GM12878 (cell line): ENCODE data around the gene YIF1B. TPM values are rescaled to one million over a fixed set of nuclear protein-coding genes. Genes with fewer than 3 reads are reported as not detected.

Experiments used
- NBN ChIP-seq: fragments of 450-650 bp; IDR thresholded peaks from 2 replicates; pipeline ENCODE4 v1.6.1; 2016
- RBBP5 ChIP-seq: fragments of 200-600 bp; sonication (generic); conservative IDR thresholded peaks from 2 replicates; pipeline ENCODE4 v1.6.1; 2016
- SMARCA5 ChIP-seq: fragments of 450-650 bp; IDR thresholded peaks from 2 replicates; pipeline ENCODE4 v1.6.1; 2017; ENCODE audit warnings: mild to moderate bottlenecking
- ZBED1 ChIP-seq: IDR thresholded peaks from 2 replicates; pipeline ENCODE4 v1.6.1; 2016; ENCODE audit warnings: borderline replicate concordance
- polyA plus RNA-seq, 11 experiments: library from polyadenylated mRNA; depleted of rRNA in 4 of 11; unstranded in 6 of 11; stranded (reverse) in 5 of 11; fragments of >200 nt; fragmentation: Nextera tagmentation in 4 of 11; fragmentation: Illumina TruSeq in 1 of 11; extraction: Ambion mirVana in 4 of 11; extraction: Trizol in 1 of 11; gene quantifications; 1 replicate in 1 of 11; 2 replicates in 10 of 11; pipeline versions ENCODE4 v1.2.1 to v1.2.3, GENCODE V29; 2011 to 2016; ENCODE audit warnings: inconsistent platforms in 2 of 11, missing spikeins in 2 of 11, low read depth in 1 of 11
- total RNA-seq, 4 experiments: library from RNA; depleted of rRNA in 3 of 4; stranded (reverse); fragments of >200 nt in 3 of 4; fragmentation: Illumina TruSeq in 1 of 4; extraction: Trizol in 1 of 4; gene quantifications; 2 replicates each; pipeline versions ENCODE4 v1.2.1 to v1.2.3, GENCODE V29; 2013 to 2021
- TF ChIP-seq, protein P1 (sequence below): fragments of 450-650 bp; IDR thresholded peaks from 2 replicates; pipeline ENCODE4 v1.6.1; 2016; ENCODE audit warnings: mild to moderate bottlenecking, moderate library complexity, borderline replicate concordance
- TF ChIP-seq, protein P2 (sequence below): fragments of 450-650 bp; IDR thresholded peaks from 2 replicates; pipeline ENCODE4 v1.6.1; 2018; ENCODE audit warnings: borderline replicate concordance, mild to moderate bottlenecking; ENCODE audit not compliant: partially characterized antibody
- TF ChIP-seq, protein P3 (sequence below): fragments of 450-650 bp; IDR thresholded peaks from 2 replicates; pipeline ENCODE4 v1.6.1; 2017; ENCODE audit warnings: low read depth, mild to moderate bottlenecking, moderate library complexity

YIF1B gene
- total and polyA plus RNA-seq, 10 of the 15 experiments (the other 5 are each of a cell fraction or from before 2014, with no cell fraction given) = 1.3 to 106 (median 53.5) TPM

DNA sequence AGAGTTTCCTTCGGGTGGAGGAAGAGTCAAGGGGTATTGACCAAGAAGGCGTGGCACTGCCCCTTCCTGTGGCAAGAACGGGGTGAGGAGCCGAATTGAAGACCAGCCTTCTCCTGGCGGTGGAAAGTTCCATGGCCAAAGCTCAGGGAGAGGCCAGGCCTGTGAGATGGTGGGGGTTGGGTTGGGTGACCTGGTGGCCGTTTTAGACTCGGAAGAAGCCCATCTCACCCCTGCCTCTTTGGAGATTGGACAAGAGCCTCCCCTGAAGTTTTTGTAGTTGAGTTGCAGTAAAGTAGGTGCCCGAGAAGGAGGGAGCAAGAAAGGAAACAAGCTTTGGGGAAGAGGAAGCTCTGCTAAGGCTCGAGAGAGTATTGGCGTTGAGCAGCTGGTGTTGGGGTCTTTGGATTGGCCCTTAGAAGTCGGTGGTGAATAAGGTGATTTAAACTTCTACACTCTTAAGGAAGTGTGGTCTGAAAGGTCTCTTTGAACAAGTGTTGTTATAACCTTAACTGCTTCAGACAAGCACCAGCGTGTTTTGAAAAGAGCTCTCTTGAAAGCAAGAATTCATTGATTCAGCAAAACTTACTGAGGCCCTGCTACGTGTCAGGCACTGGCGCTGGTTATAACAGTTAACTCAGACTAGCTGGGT lies 50.4 kb downstream of the YIF1B start (continued):
- TF ChIP-seq, protein P1, sequence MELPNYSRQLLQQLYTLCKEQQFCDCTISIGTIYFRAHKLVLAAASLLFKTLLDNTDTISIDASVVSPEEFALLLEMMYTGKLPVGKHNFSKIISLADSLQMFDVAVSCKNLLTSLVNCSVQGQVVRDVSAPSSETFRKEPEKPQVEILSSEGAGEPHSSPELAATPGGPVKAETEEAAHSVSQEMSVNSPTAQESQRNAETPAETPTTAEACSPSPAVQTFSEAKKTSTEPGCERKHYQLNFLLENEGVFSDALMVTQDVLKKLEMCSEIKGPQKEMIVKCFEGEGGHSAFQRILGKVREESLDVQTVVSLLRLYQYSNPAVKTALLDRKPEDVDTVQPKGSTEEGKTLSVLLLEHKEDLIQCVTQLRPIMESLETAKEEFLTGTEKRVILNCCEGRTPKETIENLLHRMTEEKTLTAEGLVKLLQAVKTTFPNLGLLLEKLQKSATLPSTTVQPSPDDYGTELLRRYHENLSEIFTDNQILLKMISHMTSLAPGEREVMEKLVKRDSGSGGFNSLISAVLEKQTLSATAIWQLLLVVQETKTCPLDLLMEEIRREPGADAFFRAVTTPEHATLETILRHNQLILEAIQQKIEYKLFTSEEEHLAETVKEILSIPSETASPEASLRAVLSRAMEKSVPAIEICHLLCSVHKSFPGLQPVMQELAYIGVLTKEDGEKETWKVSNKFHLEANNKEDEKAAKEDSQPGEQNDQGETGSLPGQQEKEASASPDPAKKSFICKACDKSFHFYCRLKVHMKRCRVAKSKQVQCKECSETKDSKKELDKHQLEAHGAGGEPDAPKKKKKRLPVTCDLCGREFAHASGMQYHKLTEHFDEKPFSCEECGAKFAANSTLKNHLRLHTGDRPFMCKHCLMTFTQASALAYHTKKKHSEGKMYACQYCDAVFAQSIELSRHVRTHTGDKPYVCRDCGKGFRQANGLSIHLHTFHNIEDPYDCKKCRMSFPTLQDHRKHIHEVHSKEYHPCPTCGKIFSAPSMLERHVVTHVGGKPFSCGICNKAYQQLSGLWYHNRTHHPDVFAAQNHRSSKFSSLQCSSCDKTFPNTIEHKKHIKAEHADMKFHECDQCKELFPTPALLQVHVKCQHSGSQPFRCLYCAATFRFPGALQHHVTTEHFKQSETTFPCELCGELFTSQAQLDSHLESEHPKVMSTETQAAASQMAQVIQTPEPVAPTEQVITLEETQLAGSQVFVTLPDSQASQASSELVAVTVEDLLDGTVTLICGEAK = no peak
- TF ChIP-seq ZBED1 (no peak), RBBP5 (no peak), NBN (no peak), SMARCA5 (no peak)
- TF ChIP-seq, protein P2, sequence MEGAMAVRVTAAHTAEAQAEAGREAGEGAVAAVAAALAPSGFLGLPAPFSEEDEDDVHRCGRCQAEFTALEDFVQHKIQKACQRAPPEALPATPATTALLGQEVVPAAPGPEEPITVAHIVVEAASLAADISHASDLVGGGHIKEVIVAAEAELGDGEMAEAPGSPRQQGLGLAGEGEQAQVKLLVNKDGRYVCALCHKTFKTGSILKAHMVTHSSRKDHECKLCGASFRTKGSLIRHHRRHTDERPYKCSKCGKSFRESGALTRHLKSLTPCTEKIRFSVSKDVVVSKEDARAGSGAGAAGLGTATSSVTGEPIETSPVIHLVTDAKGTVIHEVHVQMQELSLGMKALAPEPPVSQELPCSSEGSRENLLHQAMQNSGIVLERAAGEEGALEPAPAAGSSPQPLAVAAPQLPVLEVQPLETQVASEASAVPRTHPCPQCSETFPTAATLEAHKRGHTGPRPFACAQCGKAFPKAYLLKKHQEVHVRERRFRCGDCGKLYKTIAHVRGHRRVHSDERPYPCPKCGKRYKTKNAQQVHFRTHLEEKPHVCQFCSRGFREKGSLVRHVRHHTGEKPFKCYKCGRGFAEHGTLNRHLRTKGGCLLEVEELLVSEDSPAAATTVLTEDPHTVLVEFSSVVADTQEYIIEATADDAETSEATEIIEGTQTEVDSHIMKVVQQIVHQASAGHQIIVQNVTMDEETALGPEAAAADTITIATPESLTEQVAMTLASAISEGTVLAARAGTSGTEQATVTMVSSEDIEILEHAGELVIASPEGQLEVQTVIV = no peak
- TF ChIP-seq, protein P3, sequence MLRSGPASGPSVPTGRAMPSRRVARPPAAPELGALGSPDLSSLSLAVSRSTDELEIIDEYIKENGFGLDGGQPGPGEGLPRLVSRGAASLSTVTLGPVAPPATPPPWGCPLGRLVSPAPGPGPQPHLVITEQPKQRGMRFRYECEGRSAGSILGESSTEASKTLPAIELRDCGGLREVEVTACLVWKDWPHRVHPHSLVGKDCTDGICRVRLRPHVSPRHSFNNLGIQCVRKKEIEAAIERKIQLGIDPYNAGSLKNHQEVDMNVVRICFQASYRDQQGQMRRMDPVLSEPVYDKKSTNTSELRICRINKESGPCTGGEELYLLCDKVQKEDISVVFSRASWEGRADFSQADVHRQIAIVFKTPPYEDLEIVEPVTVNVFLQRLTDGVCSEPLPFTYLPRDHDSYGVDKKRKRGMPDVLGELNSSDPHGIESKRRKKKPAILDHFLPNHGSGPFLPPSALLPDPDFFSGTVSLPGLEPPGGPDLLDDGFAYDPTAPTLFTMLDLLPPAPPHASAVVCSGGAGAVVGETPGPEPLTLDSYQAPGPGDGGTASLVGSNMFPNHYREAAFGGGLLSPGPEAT = no peak
